G401 (cell line): ENCODE measurements around the gene TMED3. TPM values are rescaled to one million over a fixed set of nuclear protein-coding genes. Genes with fewer than 3 reads are reported as not detected.

Source experiments
- DNase-seq: peaks from one replicate; pipeline ENCODE4 v3.0.0-alpha.2; 2015; ENCODE audit warnings: low spot score
- in situ Hi-C: cut with HindIII; loops from 2 replicates; pipeline ENCODE4 v1.10.0; 2016; ENCODE audit warnings: low sequenced_read_pairs, mixed read lengths
- total RNA-seq: library from RNA; depleted of rRNA; stranded (reverse); fragments of >200 nt; shearing (Covaris generic); gene quantifications from 2 replicates; pipeline ENCODE4 v1.2.3, GENCODE V29; 2014; rRNA removed

TMED3 gene
- 101 and 136 TPM in 2 replicates for total RNA-seq

GRCh38 chr15:79310985-79311900 is at the start of gene TMED3:
Gene TMED3 (plus strand): TSS chr15:79311112. CDS start chr15:79311250, 138 bp downstream.
- in situ Hi-C loops: no loop called here

GRCh38 chr15:79261836-79262235 is 49.1 kb upstream of the TMED3 start:
- in situ Hi-C loops: no loop called here
- DNase-seq: no peak

More at GRCh38 chr15:79310985-79311900, at the start of gene TMED3:
- DNase-seq: peak; percentile 77

- in situ Hi-C loops: no loop called here
- no peak for DNase-seq
These were observed 45.7 kb upstream of the TMED3 start for GRCh38 chr15:79265167-79265566.

- DNase-seq: no peak
- in situ Hi-C loops: no loop called here
These were observed 44.8 kb upstream of the TMED3 start for GRCh38 chr15:79265987-79266579.

GRCh38 chr15:79282371-79283251 is 28.3 kb upstream of the TMED3 start, which contains the start of gene ANKRD34C:
Gene ANKRD34C (plus strand): TSS chr15:79282722. CDS start chr15:79293285, 10,563 bp downstream.
- in situ Hi-C loops: no loop called here
- DNase-seq: peak; percentile 66

GRCh38 chr15:79283252-79284048 is 27.5 kb upstream of the TMED3 start:
- peak; percentile 70 for DNase-seq
- in situ Hi-C loops: no loop called here

- in situ Hi-C loops: no loop called here
- DNase-seq: no peak
These were observed 20.2 kb upstream of the TMED3 start for GRCh38 chr15:79290642-79291275.

GRCh38 chr15:79292011-79292410 is 18.9 kb upstream of the TMED3 start:
- in situ Hi-C loops: no loop called here
- DNase-seq: peak; percentile 80

GRCh38 chr15:79294075-79294474 is 16.8 kb upstream of the TMED3 start:
- in situ Hi-C loops: no loop called here
- DNase-seq: no peak

GRCh38 chr15:79296583-79296982 is 14.3 kb upstream of the TMED3 start:
- DNase-seq: no peak
- in situ Hi-C loops: no loop called here

GRCh38 chr15:79299126-79299840 is 11.6 kb upstream of the TMED3 start:
- DNase-seq: peak; percentile 52
- in situ Hi-C loops: no loop called here

GRCh38 chr15:79299841-79300235 is 11.1 kb upstream of the TMED3 start:
- in situ Hi-C loops: no loop called here

GRCh38 chr15:79307251-79307650 is 3.7 kb upstream of the TMED3 start:
- in situ Hi-C loops: no loop called here
- DNase-seq: no peak

More at GRCh38 chr15:79299841-79300235, 11.1 kb upstream of the TMED3 start:
- DNase-seq: peak; percentile 61

GRCh38 chr15:79308874-79309273 is 2.0 kb upstream of the TMED3 start:
- in situ Hi-C loops: no loop called here
- peak; percentile 50 for DNase-seq

- in situ Hi-C loops: no loop called here
- DNase-seq: peak; percentile 51
These were observed 314 bp upstream of the TMED3 start for GRCh38 chr15:79310612-79310984.

- in situ Hi-C loops: no loop called here
- DNase-seq: no peak
These were observed 1.1 kb downstream of the TMED3 start for GRCh38 chr15:79311901-79312553.

GRCh38 chr15:79314186-79314585 is 3.3 kb downstream of the TMED3 start:
- in situ Hi-C loops: no loop called here
- no peak for DNase-seq
